Measurements from ENCODE around the gene SH3BP5.
A peak's percentile ranks its signal among the peaks of the same experiment; 100 is the strongest.

Gene SH3BP5

GRCh38 chr3:15300323-15301078, 31.9 kb downstream of the SH3BP5 start:
- DNase-seq (ENCODE audit: low read depth in 2 of 2, low spot score in 1 of 2): no peak

GRCh38 chr3:15299036-15299435, 33.4 kb downstream of the SH3BP5 start:
- DNase-seq (ENCODE audit: low read depth in 2 of 2, low spot score in 1 of 2): no peak

- DNase-seq (ENCODE audit: low read depth in 2 of 2, low spot score in 1 of 2): no peak
These were observed 33.9 kb downstream of the SH3BP5 start for GRCh38 chr3:15298504-15298903.

GRCh38 chr3:15297608-15298350, 34.6 kb downstream of the SH3BP5 start:
- DNase-seq (ENCODE audit: low read depth in 2 of 2, low spot score in 1 of 2): no peak

GRCh38 chr3:15295506-15295905, 36.9 kb downstream of the SH3BP5 start:
- no peak for DNase-seq (ENCODE audit: low read depth in 2 of 2, low spot score in 1 of 2)

- DNase-seq (ENCODE audit: low read depth in 2 of 2, low spot score in 1 of 2): no peak
These were observed 37.5 kb downstream of the SH3BP5 start for GRCh38 chr3:15294929-15295328.

GRCh38 chr3:15292765-15293522, 39.4 kb downstream of the SH3BP5 start:
- no peak for DNase-seq (ENCODE audit: low read depth in 2 of 2, low spot score in 1 of 2)

- peak in 1 of 2 donors; percentile 45 for DNase-seq (ENCODE audit: low read depth in 2 of 2, low spot score in 1 of 2)
These were observed 40.5 kb downstream of the SH3BP5 start for GRCh38 chr3:15291589-15292541.

- DNase-seq (ENCODE audit: low read depth in 2 of 2, low spot score in 1 of 2): no peak
These were observed 41.6 kb downstream of the SH3BP5 start for GRCh38 chr3:15290736-15291135.

GRCh38 chr3:15289661-15290060, 42.7 kb downstream of the SH3BP5 start:
- DNase-seq (ENCODE audit: low read depth in 2 of 2, low spot score in 1 of 2): no peak

GRCh38 chr3:15288331-15289035, 43.9 kb downstream of the SH3BP5 start:
- DNase-seq (ENCODE audit: low read depth in 2 of 2, low spot score in 1 of 2): no peak

GRCh38 chr3:15287565-15288330, 44.6 kb downstream of the SH3BP5 start:
- DNase-seq (ENCODE audit: low read depth in 2 of 2, low spot score in 1 of 2): no peak

GRCh38 chr3:15286022-15286421, 46.4 kb downstream of the SH3BP5 start:
- DNase-seq (ENCODE audit: low read depth in 2 of 2, low spot score in 1 of 2): no peak

GRCh38 chr3:15284121-15284889, 48.1 kb downstream of the SH3BP5 start:
- DNase-seq (ENCODE audit: low read depth in 2 of 2, low spot score in 1 of 2): no peak

- no peak for DNase-seq (ENCODE audit: low read depth in 2 of 2, low spot score in 1 of 2)
These were observed 48.7 kb downstream of the SH3BP5 start for GRCh38 chr3:15283702-15284101.

- DNase-seq (ENCODE audit: low read depth in 2 of 2, low spot score in 1 of 2): no peak
These were observed 50.6 kb downstream of the SH3BP5 start for GRCh38 chr3:15281817-15282216.

GRCh38 chr3:15280853-15281532, 51.4 kb downstream of the SH3BP5 start:
- no peak for DNase-seq (ENCODE audit: low read depth in 2 of 2, low spot score in 1 of 2)

Measured in stimulated activated CD8-positive, alpha-beta memory T cell treated with anti-CD3 and anti-CD28 coated beads, Interleukin-4, amount 100 ng/mL, for 1 hour (primary cell).